Measurements from ENCODE around the gene RSAD1.

The RSAD1 gene

DNA sequence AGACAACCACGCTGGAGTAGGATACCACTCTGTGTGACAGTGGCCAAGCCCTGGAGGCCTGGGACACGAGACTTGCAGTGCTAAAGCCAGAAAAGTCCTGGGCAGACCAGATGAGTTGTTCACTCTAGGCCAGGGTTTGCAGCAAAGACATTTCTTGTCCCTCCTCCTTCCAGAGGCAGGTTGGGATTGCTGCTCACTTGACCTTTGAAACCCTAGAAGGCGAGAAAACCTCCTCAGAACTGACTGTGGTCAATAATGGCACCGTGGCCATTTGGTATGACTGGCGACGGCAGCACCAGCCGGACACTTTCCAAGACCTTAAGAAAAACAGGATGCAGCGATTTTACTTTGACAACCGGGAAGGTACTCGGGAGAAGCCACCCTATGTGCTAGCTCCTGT is 44.1 kb downstream of the RSAD1 start:
- DNase-seq, result no peak

DNA sequence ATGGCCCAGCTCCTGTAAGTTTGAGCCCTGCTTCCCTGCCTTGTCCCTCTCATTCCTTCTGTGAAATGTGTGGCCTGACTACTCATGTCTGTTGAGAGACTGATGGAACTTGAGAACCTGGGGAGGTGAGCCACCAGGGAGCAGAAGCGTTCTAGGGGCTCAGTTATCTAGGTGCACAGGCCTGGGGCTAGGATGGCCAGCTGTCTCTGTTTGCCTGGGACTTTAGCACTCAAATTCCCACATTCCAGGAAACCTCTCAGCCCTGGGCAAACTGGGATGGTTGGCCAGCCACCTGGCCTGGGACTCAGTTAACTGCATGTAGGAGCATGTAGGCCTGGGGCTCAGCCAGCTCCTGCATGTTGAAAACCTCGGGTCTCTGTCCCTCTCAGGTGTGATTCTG is 44.5 kb downstream of the RSAD1 start:
- no peak for DNase-seq

DNA sequence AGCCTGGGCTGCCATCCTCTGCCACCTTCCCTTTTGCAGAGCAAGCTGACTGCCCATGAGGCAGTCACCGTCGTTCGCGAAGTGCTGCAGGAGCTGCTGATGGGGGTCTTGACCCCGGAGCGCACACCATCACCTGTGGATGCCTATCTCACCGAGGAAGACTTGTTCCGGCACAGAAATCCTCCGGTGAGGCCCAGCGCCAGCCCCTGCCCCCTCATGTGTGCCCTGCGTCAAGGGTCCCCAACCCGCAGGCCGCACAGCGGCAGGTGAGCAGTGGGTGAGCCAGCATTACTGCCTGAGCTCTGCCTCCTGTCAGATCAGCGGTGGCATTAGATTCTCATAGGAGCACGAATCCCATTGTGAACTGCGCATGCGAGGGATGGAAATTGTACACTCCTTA is 46.2 kb downstream of the RSAD1 start:
- DNase-seq, result no peak

DNA sequence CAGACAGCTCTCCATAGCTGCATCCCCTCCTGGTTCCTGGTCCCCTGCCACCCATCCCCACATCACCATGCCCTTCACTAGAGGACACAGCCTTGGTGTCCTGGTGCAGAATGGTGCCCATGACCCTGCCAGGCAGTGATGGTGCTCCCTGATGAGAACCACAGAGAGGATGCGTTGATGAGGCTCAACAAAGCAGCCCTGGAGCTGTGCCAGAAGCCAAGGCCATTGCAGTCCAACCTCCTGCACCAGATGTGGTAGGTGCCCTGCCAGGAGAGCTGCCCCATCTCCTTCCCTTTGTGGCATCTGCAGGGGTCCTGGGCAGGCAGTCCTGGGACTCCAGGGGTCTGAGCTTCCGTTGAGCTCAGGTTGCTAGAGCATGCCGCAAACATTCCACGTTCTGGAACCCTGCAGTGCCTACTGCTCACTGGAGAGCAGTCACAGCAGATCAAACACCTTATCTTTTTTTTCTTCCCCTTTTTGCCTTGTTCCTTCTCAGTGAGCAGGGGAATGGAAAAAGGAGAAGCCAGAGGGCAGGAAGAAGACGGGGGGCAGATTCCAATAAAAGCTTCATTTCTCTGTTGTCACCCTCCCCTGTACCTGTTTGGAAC is 48.6 kb downstream of the RSAD1 start:
- DNase-seq, result no peak

DNA sequence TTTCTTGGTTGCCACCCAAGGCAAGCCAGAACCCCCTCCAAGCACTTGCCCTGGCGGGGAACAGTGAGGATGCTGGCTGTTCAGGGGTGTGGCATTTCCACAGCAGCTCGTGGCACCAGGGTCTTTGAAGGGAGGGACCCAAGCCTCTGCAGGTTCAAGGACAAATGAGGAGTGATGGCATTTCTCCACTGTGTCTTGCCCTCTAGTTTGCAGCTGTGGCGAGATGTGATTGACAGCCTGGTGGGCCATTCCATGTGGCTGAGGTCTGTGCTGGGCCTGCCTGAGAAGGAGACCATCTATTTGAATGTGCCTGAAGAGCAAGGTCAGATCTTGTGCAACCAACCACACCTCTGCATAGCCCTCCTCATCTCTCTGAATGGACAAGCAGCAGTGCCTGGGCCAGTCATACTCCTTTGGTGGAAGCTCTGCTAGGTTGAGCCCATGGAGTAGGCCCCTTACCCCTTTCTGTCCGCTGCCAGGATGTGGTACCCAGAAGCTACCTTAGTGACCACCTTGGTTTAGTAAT is 49.4 kb downstream of the RSAD1 start:
- no peak for DNase-seq

DNA sequence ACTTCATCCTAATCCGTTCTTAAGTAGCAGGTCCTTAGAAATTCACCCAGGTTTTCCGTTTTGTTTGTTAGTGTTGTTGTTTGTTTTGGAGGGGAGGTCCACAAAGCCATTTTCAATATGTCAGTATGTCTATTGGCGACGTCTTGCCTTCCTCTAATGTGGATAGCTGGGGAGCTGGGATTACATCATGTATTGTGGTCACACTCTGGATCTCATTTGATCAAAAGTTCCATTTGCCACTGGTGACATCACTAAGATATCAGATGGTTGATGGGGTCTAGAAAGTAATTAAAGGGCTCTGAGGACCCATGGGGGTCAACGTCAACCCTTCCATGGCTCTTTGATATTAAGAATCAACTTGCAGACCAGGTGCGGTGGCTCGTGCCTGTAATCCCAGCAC is 51.2 kb downstream of the RSAD1 start:
- no peak for DNase-seq

DNA sequence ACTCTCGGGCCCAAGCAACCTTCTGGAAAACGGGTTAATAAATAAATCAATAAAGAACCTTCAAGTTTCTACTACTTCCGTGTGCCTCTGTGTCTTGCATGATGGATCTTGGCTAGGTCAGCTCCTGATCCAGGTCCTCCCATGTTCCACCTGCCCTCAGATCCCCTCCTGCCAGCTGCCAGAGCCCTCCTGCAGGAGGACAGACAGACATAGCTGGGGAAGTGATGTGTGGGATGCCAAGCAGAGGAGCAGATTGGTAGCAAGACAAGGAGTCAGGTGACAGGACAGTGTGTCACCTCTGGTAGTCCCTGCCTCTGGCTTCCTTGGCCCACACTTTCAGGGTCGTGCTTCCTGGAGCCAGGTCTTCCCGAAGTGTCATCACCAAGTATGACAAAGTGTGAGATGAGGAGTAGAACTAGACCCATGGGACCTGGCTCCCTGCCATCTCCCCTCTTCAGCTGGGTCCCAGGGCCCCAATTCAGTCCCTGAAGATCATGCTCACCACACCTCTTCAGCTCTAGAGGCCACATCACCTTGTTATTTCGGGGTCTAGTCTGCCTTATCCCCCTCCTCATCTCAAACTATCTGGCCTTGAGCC is 52.9 kb downstream of the RSAD1 start:
- no peak for DNase-seq

DNA sequence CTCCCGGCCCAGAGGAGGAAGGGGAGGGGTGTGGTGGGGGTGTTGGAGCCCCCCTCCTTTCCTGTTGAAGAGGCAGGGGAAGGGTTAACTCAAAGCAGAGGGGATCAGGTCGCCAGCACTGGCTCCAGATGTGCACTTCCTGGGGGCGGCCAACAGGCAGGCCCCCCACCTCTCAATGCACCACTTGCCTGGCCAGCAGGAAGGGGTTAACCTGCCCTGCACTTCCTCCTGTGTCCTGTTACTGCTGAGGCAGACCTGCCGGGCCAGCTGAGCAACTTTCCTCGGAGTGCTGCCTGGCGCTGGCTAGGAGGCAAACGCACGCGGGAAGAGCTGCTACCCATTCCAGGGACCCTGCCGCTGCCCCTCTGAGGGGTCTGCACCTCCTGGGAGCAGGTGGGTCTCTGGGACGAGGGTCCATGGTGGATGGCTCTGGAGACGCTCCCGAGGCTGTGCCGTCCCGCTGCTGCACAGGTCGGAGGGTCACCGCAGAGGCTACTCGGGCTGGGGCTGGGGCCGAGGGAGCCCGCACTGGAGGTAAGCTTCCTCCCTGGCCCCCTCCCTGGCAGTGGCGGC is 53.9 kb downstream of the RSAD1 start, which contains the start of gene EPN3:
TSS of gene EPN3 (plus strand) at position 284 of the 573 bp plus-strand sequence. CDS start 3,822 bp downstream, outside the sequence.
- peak; percentile 64 for DNase-seq

DNA sequence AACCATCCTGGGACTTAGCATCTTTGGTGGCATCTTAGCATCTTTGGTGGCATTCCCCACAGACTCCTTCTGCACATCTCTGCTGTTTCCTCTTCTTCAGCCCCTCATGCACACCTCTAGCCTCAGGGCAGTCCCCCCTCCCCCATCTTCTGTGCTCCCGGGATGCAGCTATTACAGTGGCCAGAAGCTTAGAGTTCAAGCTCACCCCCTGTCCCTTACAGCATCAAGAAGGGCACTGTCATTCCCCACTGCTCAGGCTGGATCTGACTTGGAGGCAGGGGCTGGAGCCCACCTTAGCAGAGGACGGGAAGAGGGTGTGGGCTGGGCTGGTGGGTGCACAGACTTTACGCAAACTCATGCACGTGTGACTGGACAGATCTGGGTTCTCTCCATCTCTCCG is 54.5 kb downstream of the RSAD1 start:
- no peak for DNase-seq

DNA sequence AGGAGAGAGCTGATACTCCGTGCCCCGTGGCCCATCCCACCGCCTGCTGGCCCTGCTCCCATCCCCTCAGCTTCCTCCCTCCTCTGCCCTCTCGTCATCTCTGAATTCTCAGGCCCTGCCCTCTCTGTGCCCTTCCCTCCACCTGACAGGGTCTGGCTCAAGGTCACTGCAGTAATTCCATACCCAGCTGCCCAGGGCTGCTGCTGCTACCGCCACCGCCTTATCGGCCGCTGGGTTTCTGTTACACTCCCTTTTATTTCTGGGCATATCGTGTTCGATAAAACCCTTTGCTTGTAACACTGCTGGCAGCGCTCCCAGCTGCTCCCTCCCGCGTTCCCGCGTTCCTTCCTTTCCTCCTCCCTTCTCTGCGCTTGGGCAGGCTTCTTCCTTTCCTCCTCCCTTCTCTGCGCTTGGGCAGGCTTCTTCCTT is 55.1 kb downstream of the RSAD1 start:
- no peak for DNase-seq

DNA sequence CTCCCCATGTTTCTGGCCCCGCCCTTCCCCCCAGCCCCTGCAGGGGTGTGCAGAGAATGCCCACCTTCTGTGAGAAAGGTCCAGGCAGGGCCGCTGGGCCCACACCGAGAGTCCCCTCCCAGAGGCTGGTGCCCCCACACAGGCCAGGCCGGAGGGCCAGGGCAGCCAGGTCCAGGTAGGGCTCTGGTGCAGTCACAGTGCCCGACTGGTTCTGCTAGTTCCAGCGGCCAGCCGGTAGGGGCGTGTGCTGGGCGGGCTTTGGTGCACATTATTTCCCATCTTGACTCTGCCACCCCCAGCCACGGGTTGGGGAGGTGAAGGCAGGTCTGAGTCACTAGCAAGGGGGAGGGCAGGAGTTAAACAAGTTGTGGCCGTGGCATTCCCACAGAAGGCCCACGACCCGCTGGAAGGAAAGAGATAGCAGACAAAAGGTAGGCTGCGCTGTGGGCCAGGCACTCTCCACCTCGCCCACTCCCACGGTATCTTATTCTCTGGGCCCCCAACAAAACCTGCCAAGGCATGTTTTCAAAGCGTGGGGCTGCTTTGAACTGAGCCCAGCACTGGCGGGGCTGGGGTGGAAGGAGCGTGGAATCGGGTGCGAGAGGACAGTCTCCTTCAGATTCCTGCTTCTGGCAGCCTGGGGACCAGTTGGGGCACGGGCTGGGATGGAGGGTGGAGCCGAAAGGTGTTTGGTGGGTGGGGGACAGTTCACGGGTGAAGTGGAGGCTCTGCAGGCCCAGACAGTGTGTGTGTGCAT is 55.7 kb downstream of the RSAD1 start:
- DNase-seq, result peak; percentile 38

DNA sequence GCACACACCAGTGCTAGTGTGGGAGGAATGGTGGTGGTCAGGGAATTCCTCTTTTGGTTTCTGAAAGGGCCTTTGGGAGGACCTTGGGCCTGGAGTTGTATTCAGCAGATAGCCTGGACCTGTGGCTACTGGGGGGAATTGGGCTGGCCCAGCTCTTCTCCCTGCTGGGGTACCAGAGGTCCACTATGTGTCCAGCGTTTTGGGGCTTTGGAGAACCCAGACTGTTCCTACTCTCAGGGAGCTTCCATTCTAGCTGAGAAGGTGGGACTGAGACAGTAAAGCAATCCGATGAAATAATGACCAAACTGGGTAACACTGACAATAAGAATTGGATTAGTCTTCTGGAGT is 56.3 kb downstream of the RSAD1 start:
- no peak for DNase-seq

DNA sequence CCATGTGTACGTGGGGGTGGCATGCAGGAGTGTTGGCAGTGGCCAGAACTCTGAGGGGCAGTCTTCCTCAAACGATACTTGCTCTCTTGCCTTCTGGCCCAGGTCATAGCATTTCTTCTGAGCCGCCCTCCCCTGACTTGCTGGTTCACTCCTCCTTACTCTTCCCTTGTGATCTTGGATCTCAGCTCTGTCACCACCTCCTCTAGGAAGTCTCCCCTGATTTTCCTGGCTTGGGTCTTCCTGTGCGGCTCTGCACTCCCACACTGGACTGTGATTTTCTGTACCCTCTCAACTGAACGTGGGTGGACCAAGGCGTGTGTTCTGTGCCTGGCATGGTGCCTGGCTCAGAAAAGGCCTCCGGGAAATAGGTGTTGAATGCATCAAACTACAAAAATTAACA is 56.7 kb downstream of the RSAD1 start:
- no peak for DNase-seq

Measured in NCI-H526 treated with DMSO at 0.1 percent for 48 hours (cell line).